PFSK-1 (cell line): ENCODE results near the gene SLC4A2.
A peak's percentile ranks its signal among the peaks of the same experiment; 100 is the strongest.

Experiments
- FOXP2 ChIP-seq: optimal IDR thresholded peaks from 2 replicates; pipeline ENCODE3; 2011; ENCODE audit warnings: borderline replicate concordance, control low read depth, inconsistent platforms; ENCODE audit not compliant: insufficient read depth; ENCODE audit errors: extremely low read length, extremely low read depth
- POLR2AphosphoS5 ChIP-seq: IDR thresholded peaks from 2 replicates; pipeline ENCODE4 v1.6.1; 2012; ENCODE audit warnings: low read depth, mild to moderate bottlenecking, control low read depth, low read length, moderate library complexity
- SIN3A ChIP-seq: IDR thresholded peaks from 2 replicates; pipeline ENCODE4 v1.6.1; 2012; ENCODE audit warnings: mild to moderate bottlenecking, low read length, moderate library complexity, borderline replicate concordance; ENCODE audit not compliant: insufficient read depth
- TAF1 ChIP-seq: IDR thresholded peaks from 2 replicates; pipeline ENCODE4 v1.6.1; 2012; ENCODE audit warnings: low read length, control low read depth, borderline replicate concordance; ENCODE audit not compliant: insufficient read depth
- TF ChIP-seq, protein P1 (sequence below), 2 experiments: IDR thresholded peaks; 2 replicates each; pipeline versions ENCODE4 v1.6.1 to v1.8.0; 2011 to 2012; ENCODE audit warnings: low read depth in 2 of 2, low read length in 2 of 2, control low read depth in 1 of 2, inconsistent platforms in 1 of 2, mild to moderate bottlenecking in 1 of 2, moderate library complexity in 1 of 2; ENCODE audit not compliant: insufficient read depth in 1 of 2

SLC4A2 gene

DNA sequence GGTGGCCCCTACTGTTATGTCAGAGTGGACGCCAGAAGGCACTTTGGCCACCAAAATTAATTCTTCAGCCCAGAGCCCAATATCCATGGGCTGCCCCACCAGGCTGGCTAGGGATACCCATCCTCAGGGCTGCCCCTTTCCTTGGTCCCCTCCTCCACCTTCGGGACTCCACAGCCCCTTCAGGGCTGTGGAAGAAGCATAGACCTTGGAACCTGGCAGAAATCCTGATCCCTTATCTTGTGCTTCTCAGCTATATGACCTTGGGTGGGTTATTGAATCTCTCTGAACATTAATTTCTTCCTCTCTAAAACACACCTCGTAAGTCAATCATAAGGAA, 24.4 kb downstream of the SLC4A2 start:
- TF ChIP-seq FOXP2 = no peak
- no peak for TF ChIP-seq TAF1
- TF ChIP-seq, protein P1, sequence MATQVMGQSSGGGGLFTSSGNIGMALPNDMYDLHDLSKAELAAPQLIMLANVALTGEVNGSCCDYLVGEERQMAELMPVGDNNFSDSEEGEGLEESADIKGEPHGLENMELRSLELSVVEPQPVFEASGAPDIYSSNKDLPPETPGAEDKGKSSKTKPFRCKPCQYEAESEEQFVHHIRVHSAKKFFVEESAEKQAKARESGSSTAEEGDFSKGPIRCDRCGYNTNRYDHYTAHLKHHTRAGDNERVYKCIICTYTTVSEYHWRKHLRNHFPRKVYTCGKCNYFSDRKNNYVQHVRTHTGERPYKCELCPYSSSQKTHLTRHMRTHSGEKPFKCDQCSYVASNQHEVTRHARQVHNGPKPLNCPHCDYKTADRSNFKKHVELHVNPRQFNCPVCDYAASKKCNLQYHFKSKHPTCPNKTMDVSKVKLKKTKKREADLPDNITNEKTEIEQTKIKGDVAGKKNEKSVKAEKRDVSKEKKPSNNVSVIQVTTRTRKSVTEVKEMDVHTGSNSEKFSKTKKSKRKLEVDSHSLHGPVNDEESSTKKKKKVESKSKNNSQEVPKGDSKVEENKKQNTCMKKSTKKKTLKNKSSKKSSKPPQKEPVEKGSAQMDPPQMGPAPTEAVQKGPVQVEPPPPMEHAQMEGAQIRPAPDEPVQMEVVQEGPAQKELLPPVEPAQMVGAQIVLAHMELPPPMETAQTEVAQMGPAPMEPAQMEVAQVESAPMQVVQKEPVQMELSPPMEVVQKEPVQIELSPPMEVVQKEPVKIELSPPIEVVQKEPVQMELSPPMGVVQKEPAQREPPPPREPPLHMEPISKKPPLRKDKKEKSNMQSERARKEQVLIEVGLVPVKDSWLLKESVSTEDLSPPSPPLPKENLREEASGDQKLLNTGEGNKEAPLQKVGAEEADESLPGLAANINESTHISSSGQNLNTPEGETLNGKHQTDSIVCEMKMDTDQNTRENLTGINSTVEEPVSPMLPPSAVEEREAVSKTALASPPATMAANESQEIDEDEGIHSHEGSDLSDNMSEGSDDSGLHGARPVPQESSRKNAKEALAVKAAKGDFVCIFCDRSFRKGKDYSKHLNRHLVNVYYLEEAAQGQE (IDR thresholded peaks at IDR 0.05; ENCODE audit: insufficient read depth in 1 of 2, low read depth in 2 of 2, low read length in 2 of 2) = no peak
- TF ChIP-seq POLR2AphosphoS5 = no peak
- TF ChIP-seq SIN3A = no peak

DNA sequence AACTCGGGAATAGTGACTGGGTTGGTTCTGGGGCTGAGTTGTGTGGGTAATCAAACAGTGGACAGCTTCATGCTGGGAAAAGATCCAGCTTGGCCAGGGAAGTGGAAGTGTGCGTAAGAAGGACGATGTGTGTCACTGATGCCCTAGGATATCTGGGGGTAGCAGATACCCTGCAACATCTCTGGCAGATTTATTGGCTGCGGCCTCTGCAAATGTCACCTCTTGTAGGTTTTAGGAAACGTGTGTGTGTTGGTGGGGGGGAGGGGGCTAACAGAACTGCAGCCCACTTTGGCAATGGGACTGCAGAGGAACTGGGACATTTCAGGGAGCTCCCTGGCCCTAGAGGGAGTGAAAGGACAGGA, 25.9 kb downstream of the SLC4A2 start:
- no peak for TF ChIP-seq SIN3A
- TF ChIP-seq TAF1 = peak; percentile 11; the same call in 1 of the 2 replicates

DNA sequence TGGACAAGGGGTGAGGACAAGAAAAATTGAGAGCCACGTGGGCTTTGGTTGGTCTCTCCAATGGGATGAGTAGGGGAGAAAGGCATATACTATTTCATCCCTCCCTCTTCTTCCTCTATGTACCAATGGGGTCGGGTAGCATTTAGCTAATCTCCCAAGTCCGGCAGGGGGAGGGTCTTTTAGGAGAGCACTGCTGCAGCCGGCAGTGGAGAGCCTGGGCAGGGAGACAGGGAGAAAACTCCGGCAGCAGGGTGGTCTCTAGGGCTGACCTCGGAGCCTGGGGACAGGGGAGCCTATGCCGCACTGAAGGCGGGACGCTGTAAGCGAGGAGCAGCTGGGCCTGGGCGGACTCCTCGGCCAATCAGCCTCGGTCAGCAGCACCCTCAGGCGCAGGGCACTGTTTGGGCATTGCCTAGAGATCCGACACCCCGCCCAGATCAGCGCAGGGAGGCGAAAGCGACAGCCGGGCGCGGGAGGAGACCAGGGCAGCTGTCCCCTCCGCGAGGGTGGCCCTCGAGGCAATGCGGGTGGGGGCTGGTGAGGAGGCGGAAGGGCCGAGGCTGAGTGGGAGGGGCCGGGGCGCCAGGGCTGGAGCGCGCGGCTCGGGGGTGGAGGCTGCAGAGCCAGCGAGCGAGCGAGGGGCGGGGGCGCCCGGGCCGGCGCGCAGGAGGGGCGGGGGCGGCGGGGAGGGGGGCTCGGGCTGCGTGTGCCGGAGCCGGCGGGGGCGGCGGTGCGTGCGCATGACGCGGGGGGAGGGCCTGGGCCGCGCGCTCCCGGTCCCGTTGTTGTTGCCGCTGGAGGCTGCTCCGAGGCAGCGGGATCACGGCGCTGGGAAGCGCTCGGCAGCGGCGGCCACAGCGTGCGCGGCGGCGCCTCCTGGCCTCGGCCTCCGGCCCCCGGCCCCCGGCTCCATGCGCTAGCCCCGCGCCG, 26.6 kb downstream of the SLC4A2 start, which contains the start of gene AGAP3:
Gene AGAP3 (plus strand): TSS at position 785 of the 930 bp plus-strand sequence. CDS start 267 bp downstream, outside the sequence.
- TF ChIP-seq, protein P1 (IDR thresholded peaks at IDR 0.05; ENCODE audit: insufficient read depth in 1 of 2, low read depth in 2 of 2, low read length in 2 of 2) = peak in 1 of 2 experiments; percentile 37; a peak in 1 of 4 replicates
- TF ChIP-seq POLR2AphosphoS5 = peak; percentile 91
- no peak for TF ChIP-seq FOXP2
- TF ChIP-seq SIN3A = no peak; the same call in 1 of the 2 replicates
- 0 out of 2 replicates have a peak, but pooled peaks have one; percentile 49 for TF ChIP-seq TAF1

DNA sequence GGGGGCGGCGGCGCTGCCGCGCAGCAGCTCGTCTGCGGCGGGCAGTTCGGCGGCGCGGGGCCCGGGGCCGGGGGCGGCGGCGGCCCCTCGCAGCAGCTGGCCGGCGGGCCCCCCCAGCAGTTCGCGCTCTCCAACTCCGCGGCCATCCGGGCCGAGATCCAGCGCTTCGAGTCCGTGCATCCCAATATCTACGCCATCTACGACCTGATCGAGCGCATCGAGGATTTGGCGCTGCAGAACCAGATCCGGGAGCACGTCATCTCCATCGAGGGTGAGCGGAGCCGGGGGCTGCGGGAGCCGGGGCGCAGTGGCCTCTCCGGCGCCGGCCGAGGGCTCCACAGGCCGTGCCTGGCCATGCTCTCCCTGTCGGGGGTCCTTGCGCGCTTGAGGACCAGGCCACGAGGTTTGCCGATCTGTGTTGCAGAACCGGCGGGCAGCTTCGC, 27.4 kb downstream of the SLC4A2 start:
- TF ChIP-seq FOXP2 = no peak

DNA sequence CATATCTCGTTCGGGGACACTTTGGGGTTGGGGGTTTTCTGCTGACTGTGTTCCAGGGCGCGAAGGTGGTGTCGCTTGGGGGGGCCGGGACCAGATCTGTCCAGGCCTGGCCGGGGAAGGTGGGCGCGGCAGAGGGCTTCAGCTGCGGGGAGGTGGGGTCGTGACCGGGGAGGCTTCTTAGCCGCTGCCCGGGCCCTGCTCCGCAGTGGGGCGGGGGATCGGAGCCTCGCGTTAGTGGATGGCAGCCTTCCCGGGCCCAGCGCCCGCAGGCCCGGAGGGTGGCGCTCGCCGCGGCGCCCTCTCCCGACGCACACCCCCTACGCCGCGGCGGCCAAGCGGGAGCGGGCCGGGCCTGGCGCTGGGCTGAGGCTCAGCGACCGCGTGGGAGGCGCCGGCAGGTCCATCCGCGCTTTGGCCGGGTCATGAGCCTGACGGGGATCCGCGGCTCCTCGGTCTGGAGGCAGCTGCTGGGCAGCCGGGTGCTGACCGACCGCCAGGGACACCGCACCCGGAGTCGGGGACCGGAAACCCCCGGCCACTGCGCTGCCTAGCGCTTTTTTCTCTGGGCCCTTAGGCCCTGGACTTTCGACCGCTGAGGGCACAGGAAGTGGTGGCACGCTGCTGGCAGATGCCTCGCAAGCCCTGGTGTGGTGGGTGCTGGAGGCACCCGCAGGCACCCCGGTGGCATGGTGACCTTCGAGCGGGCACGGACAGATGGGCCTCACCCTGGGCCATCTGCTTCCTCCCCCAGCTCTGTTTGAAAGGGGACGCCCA, 28.0 kb downstream of the SLC4A2 start:
- 0 out of 2 replicates have a peak, but pooled peaks have one; percentile 49 for TF ChIP-seq TAF1
- TF ChIP-seq FOXP2 = no peak

DNA sequence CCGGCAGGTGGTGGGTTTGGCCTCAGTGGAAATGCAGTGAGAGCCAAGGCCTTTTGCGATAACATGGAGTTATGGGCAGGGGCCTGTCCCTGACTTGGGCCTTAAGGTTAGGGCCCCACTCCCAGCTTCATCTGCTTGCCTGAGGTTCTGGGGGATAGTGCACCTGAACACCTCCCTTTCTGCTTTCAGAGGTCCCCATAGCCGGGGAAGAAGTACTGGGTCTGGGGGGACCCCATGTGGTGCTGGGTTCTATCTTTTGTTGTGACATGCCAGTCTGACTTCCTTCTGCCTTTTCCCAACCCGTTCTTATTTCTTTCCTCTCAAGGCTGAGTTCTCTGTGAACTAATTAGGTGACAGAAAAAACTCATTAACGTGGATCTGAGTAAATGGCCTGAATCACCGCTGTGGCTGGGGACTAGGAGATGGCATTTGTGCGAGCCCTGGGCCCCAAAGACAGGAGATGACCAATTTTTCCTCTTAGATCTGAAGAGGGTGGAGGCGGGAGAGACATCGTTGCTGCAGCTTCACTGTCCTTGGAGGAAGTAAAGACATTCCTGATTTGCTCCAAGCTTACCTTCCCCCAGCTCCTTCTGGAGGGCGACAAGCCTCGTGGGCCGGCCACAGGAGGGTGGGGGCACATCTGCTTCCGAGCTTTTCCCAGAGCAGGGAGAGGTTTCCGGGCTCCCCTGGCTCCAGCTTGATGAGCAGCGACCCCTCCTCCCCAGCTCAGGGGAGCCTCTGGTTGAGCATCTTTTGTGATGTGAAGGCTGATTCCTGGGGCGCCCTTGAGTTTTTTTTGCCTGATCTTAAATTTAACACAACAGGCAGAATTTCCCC, 28.8 kb downstream of the SLC4A2 start:
- no peak for TF ChIP-seq TAF1
- no peak for TF ChIP-seq FOXP2
- no peak for TF ChIP-seq POLR2AphosphoS5
- TF ChIP-seq SIN3A = no peak
- TF ChIP-seq, protein P1 (IDR thresholded peaks at IDR 0.05; ENCODE audit: insufficient read depth in 1 of 2, low read depth in 2 of 2, low read length in 2 of 2) = no peak
